ENCODE measurements around the gene TUBGCP6. TPM values are rescaled to one million over a fixed set of nuclear protein-coding genes. Genes with fewer than 3 reads are reported as not detected.
A peak's percentile ranks its signal among the peaks of the same experiment; 100 is the strongest.

Gene TUBGCP6
- total RNA-seq, 2 experiments from 2014 or later, result 44.8 to 47.2 TPM

DNA sequence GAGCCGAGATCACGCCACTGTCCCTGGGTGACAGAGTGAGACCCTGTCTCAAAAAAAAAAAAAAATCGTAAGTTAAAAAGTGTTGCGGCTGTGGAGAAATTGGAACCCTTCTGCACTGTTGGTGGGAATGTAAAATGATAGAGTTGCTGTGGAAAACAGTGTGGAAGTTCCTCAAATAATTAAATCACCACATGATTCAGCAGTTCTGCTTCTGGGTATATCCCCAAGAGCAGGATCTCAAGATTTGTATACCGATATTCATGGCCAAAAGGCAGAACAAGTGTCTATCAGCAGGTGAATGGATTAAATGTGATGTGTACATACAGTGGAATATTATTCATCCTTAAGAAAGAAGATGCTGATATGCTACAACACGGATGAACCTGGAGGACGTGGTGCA lies 40.3 kb downstream of the TUBGCP6 start:
- POLR2A ChIA-PET, result no interaction called here
- intact Hi-C loops (cut with micrococcal nuclease), result no loop called here
- DNase-seq, result no peak
- CTCF ChIA-PET, result interaction anchor here (1.0 kb wide), 1 partner anchor 55 kb away, joined by 3 read pairs; no protein-coding TSS in a partner anchor
- Mint-ChIP-seq H3K4me1 (ENCODE audit: low read depth) (peaks cover 24% of the 10 kb centered on the region), H3K36me3 (ENCODE audit: low read depth) (peaks cover 16% of the 10 kb centered on the region), H3K9me3 (no peaks in the 10 kb centered on the region), H3K4me3 (no peak overlapping the region), H3K27ac (no peak overlapping the region), H3K27me3 (no peaks in the 10 kb centered on the region)
- TF ChIP-seq, protein P1, sequence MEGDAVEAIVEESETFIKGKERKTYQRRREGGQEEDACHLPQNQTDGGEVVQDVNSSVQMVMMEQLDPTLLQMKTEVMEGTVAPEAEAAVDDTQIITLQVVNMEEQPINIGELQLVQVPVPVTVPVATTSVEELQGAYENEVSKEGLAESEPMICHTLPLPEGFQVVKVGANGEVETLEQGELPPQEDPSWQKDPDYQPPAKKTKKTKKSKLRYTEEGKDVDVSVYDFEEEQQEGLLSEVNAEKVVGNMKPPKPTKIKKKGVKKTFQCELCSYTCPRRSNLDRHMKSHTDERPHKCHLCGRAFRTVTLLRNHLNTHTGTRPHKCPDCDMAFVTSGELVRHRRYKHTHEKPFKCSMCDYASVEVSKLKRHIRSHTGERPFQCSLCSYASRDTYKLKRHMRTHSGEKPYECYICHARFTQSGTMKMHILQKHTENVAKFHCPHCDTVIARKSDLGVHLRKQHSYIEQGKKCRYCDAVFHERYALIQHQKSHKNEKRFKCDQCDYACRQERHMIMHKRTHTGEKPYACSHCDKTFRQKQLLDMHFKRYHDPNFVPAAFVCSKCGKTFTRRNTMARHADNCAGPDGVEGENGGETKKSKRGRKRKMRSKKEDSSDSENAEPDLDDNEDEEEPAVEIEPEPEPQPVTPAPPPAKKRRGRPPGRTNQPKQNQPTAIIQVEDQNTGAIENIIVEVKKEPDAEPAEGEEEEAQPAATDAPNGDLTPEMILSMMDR (IDR thresholded peaks at IDR 0.05), result no peak
- ATAC-seq, result no peak

DNA sequence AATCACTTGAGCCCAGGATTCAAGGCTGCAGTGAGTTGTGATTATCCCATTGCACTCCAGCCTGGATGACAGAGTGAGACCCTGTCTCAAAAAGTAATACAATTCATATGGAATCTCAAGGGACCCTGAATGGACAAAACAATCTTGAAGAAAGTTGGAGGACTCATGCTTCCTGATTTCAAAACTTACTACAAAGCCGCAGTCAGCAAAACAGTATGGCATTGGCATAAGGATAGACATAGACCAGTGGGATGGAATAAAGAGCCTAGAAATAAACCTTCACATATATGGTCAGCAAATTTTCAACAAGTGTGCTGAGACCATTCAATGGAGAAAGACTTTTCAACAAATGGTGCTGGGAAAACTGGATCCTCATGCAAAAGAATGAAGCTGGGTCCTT lies 41.5 kb downstream of the TUBGCP6 start:
- no peak overlapping the region for H3K27ac Mint-ChIP-seq
- no peak for ATAC-seq

DNA sequence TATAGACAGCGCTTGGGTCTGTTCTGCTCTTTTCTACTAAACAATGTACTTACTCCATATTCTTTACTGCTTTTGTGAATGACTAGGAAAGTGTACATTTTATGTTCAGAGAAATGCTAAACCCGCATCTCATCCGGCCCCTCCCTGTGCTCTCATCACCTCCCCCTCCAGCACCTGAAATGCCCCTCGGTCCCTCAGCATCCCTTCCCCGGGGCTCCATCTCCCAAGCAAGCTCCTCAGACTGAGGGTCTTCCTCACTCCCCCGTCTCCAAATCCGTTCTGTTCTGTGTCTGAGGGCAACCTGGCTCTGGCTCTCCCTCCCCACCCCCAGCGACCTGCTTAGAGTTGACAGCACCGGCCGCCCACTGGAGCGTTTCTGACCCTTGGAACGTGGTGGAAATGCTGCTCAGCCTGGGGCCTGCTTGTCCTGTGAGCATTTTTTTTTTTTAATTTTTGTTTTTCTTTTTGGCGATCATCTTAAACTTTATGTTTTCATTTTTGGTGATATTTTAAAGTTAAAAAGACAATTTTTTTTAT lies 42.6 kb downstream of the TUBGCP6 start:
- ChIA-PET POLR2A (interaction anchor here (0.6 to 1.8 kb wide), 3 partner anchors 11 to 300 kb away, joined by 3 to 11 read pairs (median 3); no protein-coding TSS in a partner anchor), CTCF (no interaction called here)
- intact Hi-C loops (cut with micrococcal nuclease), result no loop called here
- H3K27me3 Mint-ChIP-seq, result no peaks in the 10 kb centered on the region
- H3K36me3 Mint-ChIP-seq (ENCODE audit: low read depth), result peaks cover 19% of the 10 kb centered on the region
- TF ChIP-seq, protein P1 (IDR thresholded peaks at IDR 0.05), result no peak
- DNase-seq (no peak), ATAC-seq (no peak)
- H3K4me1 Mint-ChIP-seq (ENCODE audit: low read depth), result peaks cover 27% of the 10 kb centered on the region
- H3K27ac Mint-ChIP-seq, result peak overlapping the region; percentile 43
- H3K9me3 Mint-ChIP-seq, result no peaks in the 10 kb centered on the region
- peak overlapping the region; percentile 83 for H3K4me3 Mint-ChIP-seq

More for the DNA sequence above, 41.5 kb downstream of the TUBGCP6 start:
- ChIA-PET POLR2A (no interaction called here), CTCF (interaction anchor here (1.0 kb wide), 1 partner anchor 54 kb away, joined by 3 read pairs; no protein-coding TSS in a partner anchor)
- no peaks in the 10 kb centered on the region for H3K27me3 Mint-ChIP-seq
- TF ChIP-seq, protein P1 (IDR thresholded peaks at IDR 0.05), result no peak
- H3K4me3 Mint-ChIP-seq, result no peak overlapping the region
- H3K36me3 Mint-ChIP-seq (ENCODE audit: low read depth), result peaks cover 19% of the 10 kb centered on the region
- intact Hi-C loops (cut with micrococcal nuclease), result no loop called here
- H3K4me1 Mint-ChIP-seq (ENCODE audit: low read depth), result peaks cover 27% of the 10 kb centered on the region
- no peak for DNase-seq
- no peaks in the 10 kb centered on the region for H3K9me3 Mint-ChIP-seq

DNA sequence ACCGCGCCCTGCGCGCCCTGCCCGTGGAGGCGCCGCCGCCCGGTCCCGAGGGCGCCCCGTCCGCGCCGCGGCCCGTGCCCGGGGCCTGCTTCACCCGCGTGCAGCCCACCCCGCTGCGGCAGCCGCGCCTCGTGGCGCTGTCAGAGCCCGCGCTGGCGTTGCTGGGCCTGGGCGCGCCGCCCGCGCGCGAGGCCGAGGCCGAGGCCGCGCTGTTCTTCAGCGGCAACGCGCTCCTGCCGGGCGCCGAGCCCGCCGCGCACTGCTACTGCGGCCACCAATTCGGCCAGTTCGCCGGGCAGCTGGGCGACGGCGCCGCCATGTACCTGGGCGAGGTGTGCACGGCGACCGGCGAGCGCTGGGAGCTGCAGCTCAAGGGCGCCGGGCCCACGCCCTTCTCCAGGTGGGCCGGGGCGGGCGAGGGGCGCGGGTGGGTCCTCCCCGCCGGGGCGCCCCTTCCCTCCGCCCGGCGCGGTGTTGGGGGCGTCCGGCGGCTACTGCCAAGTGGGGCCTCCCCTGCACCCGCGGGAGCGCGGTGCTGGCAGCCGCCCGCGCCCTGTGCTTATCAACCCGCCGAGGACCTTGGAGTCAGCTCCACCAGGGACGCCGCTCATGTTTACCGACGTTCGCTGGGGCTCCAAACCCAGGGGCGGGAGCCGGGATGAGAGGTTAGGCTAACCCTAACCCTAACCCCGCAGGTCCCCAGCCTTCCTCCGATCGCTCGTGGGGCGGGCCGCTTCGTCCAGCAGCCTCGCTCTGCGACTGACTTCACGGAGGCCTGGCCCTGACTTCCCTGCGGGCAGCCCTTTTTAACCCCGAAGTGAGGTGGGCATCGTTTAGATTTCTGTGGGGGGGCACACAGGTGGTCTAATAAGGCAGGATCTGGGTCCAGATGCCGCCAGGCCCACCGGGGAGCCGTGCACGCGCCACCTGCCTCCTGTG lies 43.4 kb downstream of the TUBGCP6 start:
- peak overlapping the region; percentile 43 for H3K27ac Mint-ChIP-seq
- peaks cover 19% of the 10 kb centered on the region for H3K36me3 Mint-ChIP-seq (ENCODE audit: low read depth)
- H3K9me3 Mint-ChIP-seq, result no peaks in the 10 kb centered on the region
- TF ChIP-seq, protein P1 (IDR thresholded peaks at IDR 0.05), result no peak
- no peak for DNase-seq
- ATAC-seq, result peak; percentile 16
- intact Hi-C loops (cut with micrococcal nuclease), result no loop called here
- H3K4me1 Mint-ChIP-seq (ENCODE audit: low read depth), result peaks cover 27% of the 10 kb centered on the region
- CTCF ChIA-PET, result no interaction called here
- peak overlapping the region; percentile 83 for H3K4me3 Mint-ChIP-seq
- no peaks in the 10 kb centered on the region for H3K27me3 Mint-ChIP-seq
- POLR2A ChIA-PET, result interaction anchor here (0.6 to 1.8 kb wide), 5 partner anchors 10 to 300 kb away, joined by 3 to 11 read pairs (median 3); no protein-coding TSS in a partner anchor

All from activated CD8-positive, alpha-beta T cell treated with anti-CD3 and anti-CD28 coated beads for 36 hours (primary cell).